Measurements from ENCODE around the gene AGBL3. TPM values are rescaled to one million over a fixed set of nuclear protein-coding genes. Genes with fewer than 3 reads are reported as not detected.

AGBL3 gene
- polyA plus RNA-seq, 1 experiment, result 0.32 TPM

GRCh38 chr7:135088566-135088965, 102.3 kb downstream of the AGBL3 start:
- CTCF ChIA-PET, result no interaction called here
- H3K36me3 ChIP-seq (ENCODE audit: control insufficient read depth, insufficient read depth, low read length), result no peaks in the 10 kb centered on the region
- no peak for TF ChIP-seq CTCF (IDR thresholded peaks at IDR 0.05; ENCODE audit: insufficient read depth, low read depth, low read length)
- POLR2A ChIA-PET, result no interaction called here
- H3K27me3 ChIP-seq (ENCODE audit: control insufficient read depth, insufficient read depth, low read length), result 0 out of 2 replicates have a peak, but pooled peaks cover 1% of the 10 kb centered on the region
- H3K4me3 ChIP-seq (ENCODE audit: low read depth, low read length), result no peak overlapping the region
- no peak for DNase-seq (ENCODE audit: low read depth)

- POLR2A ChIA-PET, result no interaction called here
- no peak overlapping the region for H3K4me3 ChIP-seq (ENCODE audit: low read depth, low read length)
- DNase-seq (ENCODE audit: low read depth), result no peak
- CTCF ChIA-PET, result no interaction called here
- TF ChIP-seq CTCF (IDR thresholded peaks at IDR 0.05; ENCODE audit: insufficient read depth, low read depth, low read length), result no peak
- no peaks in the 10 kb centered on the region for H3K36me3 ChIP-seq (ENCODE audit: control insufficient read depth, insufficient read depth, low read length)
- H3K27me3 ChIP-seq (ENCODE audit: control insufficient read depth, insufficient read depth, low read length), result 0 out of 2 replicates have a peak, but pooled peaks cover 1% of the 10 kb centered on the region
Observed at GRCh38 chr7:135091717-135092116, 105.4 kb downstream of the AGBL3 start.

- Histone ChIP-seq H3K36me3 (ENCODE audit: control insufficient read depth, insufficient read depth, low read length) (no peaks in the 10 kb centered on the region), H3K27me3 (ENCODE audit: control insufficient read depth, insufficient read depth, low read length) (0 out of 2 replicates have a peak, but pooled peaks cover 1% of the 10 kb centered on the region), H3K4me3 (ENCODE audit: low read depth, low read length) (no peak overlapping the region)
- no peak for DNase-seq (ENCODE audit: low read depth)
- POLR2A ChIA-PET, result no interaction called here
- no peak for TF ChIP-seq CTCF (IDR thresholded peaks at IDR 0.05; ENCODE audit: insufficient read depth, low read depth, low read length)
- CTCF ChIA-PET, result no interaction called here
Observed at GRCh38 chr7:135094472-135095237, 108.3 kb downstream of the AGBL3 start.

GRCh38 chr7:135095450-135095849, 109.1 kb downstream of the AGBL3 start:
- no peak for TF ChIP-seq CTCF (IDR thresholded peaks at IDR 0.05; ENCODE audit: insufficient read depth, low read depth, low read length)
- POLR2A ChIA-PET, result no interaction called here
- DNase-seq (ENCODE audit: low read depth), result no peak
- CTCF ChIA-PET, result no interaction called here
- Histone ChIP-seq H3K36me3 (ENCODE audit: control insufficient read depth, insufficient read depth, low read length) (no peaks in the 10 kb centered on the region), H3K4me3 (ENCODE audit: low read depth, low read length) (no peak overlapping the region), H3K27me3 (ENCODE audit: control insufficient read depth, insufficient read depth, low read length) (0 out of 2 replicates have a peak, but pooled peaks cover 1% of the 10 kb centered on the region)

GRCh38 chr7:135098391-135098790, 112.1 kb downstream of the AGBL3 start:
- ChIA-PET CTCF (no interaction called here), POLR2A (no interaction called here)
- Histone ChIP-seq H3K27me3 (ENCODE audit: control insufficient read depth, insufficient read depth, low read length) (no peaks in the 10 kb centered on the region), H3K36me3 (ENCODE audit: control insufficient read depth, insufficient read depth, low read length) (no peaks in the 10 kb centered on the region), H3K4me3 (ENCODE audit: low read depth, low read length) (no peak overlapping the region)
- DNase-seq (ENCODE audit: low read depth), result no peak
- no peak for TF ChIP-seq CTCF (IDR thresholded peaks at IDR 0.05; ENCODE audit: insufficient read depth, low read depth, low read length)

Data from BJ (cell line).